Activated CD4-positive, alpha-beta memory T cell treated with anti-CD3 and anti-CD28 coated beads, Interleukin-2, amount 10 ng/mL, durations not matched to agents 7 days and 5 days (primary cell): ENCODE measurements around the gene GARRE1. TPM values are rescaled to one million over a fixed set of nuclear protein-coding genes. Genes with fewer than 3 reads are reported as not detected.

Experiments
- CTCF ChIA-PET: fragments of 350-600 bp; sonication (Branson Sonifier 250); formaldehyde crosslinking; loops from one replicate; lab custom pipeline; 2021; ENCODE audit warnings: antibody characterized with exemption, inconsistent platforms; lab: Charles Lee
- POLR2A ChIA-PET: fragments of 350-600 bp; sonication (Branson Sonifier 250); formaldehyde crosslinking; loops from one replicate; lab custom pipeline; 2021; ENCODE audit warnings: antibody characterized with exemption; lab: Charles Lee
- DNase-seq: peaks from one replicate; pipeline ENCODE4 v3.0.0-alpha.2; 2020
- H3K27ac Mint-ChIP-seq: one replicate; pipeline ENCODE4 v1.8.0; 2021; ENCODE audit warnings: mild to moderate bottlenecking, mixed read lengths
- H3K27me3 Mint-ChIP-seq: one replicate; pipeline ENCODE4 v1.8.0; 2021; ENCODE audit warnings: mixed read lengths
- H3K36me3 Mint-ChIP-seq: one replicate; pipeline ENCODE4 v1.8.0; 2021; ENCODE audit warnings: low read depth, mixed read lengths
- H3K4me1 Mint-ChIP-seq: one replicate; pipeline ENCODE4 v1.8.0; 2021; ENCODE audit warnings: mixed read lengths
- H3K4me3 Mint-ChIP-seq: one replicate; pipeline ENCODE4 v1.8.0; 2021; ENCODE audit warnings: mild to moderate bottlenecking, mixed read lengths
- H3K9me3 Mint-ChIP-seq: one replicate; pipeline ENCODE4 v1.8.0; 2021; ENCODE audit warnings: mixed read lengths
- total RNA-seq, 2 experiments: library from RNA; stranded (reverse); gene quantifications; one replicate each; pipeline ENCODE4 v1.2.3, GENCODE V29; 2021

Gene GARRE1
- total RNA-seq, 2 experiments from 2014 or later = 14.3 to 14.4 TPM

DNA sequence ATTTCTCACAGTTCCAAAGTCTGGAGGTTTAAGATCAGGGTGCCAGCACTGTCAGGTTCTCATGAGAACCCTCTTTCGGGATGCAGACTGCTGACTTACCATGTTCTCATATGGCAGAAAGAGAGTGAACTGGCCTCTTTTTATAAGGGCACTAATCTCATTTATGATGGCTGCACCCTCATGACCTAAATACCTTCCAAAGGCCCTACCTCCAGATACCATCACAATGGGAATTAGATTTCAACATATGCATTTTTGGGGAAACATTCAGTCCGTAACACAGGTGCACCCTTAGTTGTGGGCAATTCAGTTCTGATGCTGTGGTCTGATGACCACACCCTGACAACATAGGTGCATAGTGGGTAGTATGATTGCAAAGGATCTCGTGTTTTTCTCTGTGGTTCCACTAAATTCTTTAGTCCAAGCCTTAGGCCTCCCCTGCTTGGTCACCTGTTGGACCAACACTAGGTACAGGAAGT is 33.3 kb downstream of the GARRE1 start:
- H3K4me1 Mint-ChIP-seq = peaks cover 11% of the 10 kb centered on the region
- no peaks in the 10 kb centered on the region for H3K27me3 Mint-ChIP-seq
- no peak for DNase-seq
- no peak overlapping the region for H3K4me3 Mint-ChIP-seq
- H3K9me3 Mint-ChIP-seq = no peaks in the 10 kb centered on the region
- ChIA-PET CTCF (no interaction called here), POLR2A (no interaction called here)
- H3K36me3 Mint-ChIP-seq = peaks cover 2% of the 10 kb centered on the region
- H3K27ac Mint-ChIP-seq = no peak overlapping the region

GRCh38 chr19:34288381-34288780 is 34.0 kb downstream of the GARRE1 start:
- Mint-ChIP-seq H3K27ac (no peak overlapping the region), H3K27me3 (no peaks in the 10 kb centered on the region), H3K4me1 (peaks cover 10% of the 10 kb centered on the region), H3K36me3 (no peaks in the 10 kb centered on the region), H3K9me3 (no peaks in the 10 kb centered on the region), H3K4me3 (no peak overlapping the region)
- no peak for DNase-seq
- POLR2A ChIA-PET = interaction anchor here (2.7 kb wide), 1 partner anchor 18 kb away, joined by 6 read pairs; no protein-coding TSS in a partner anchor
- CTCF ChIA-PET = interaction anchor here (1.2 kb wide), 1 partner anchor 49 kb away, joined by 3 read pairs; no protein-coding TSS in a partner anchor

DNA sequence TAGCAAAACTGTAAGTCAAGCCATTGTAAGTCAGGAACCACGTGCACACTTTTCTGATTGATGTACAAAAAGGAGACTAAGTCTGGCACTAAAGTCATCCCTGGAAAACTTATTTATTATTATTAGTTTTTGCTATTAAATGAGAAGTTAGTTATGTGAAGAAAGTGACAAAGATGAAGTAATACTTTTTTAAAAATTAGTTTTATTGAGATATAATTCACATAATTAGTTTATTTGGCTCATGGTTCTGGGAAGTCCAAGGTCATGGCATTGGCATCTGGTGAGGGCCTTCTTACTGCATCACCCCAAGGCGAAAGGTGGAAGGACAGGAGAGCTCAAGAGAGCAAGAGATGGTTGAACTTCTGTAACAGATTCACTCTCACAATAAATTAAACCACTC is 36.9 kb downstream of the GARRE1 start:
- Mint-ChIP-seq H3K4me3 (no peak overlapping the region), H3K27me3 (no peaks in the 10 kb centered on the region), H3K9me3 (no peaks in the 10 kb centered on the region), H3K36me3 (no peaks in the 10 kb centered on the region), H3K27ac (no peak overlapping the region), H3K4me1 (peaks cover 10% of the 10 kb centered on the region)
- POLR2A ChIA-PET = no interaction called here
- DNase-seq = no peak
- CTCF ChIA-PET = no interaction called here

DNA sequence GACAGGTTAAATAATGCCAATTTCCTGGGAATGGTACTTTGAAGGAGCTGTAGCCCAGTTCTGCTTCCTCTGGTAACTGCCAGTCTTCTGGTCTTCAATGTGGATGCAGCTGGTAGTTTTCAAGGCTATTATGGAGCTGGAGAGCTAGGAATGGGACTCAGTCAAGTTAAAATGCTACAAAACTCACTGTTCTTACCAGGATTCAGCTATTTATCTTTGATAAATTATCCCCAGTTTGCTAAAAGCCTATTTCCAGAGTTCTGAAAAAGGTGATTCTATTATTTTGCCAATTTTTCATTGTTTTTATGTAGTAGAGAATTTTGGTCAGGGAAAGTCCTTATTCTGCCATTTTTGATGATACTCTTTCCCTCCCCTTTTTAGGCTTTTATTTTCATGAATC is 40.7 kb downstream of the GARRE1 start:
- POLR2A ChIA-PET = interaction anchor here (0.9 kb wide), 1 partner anchor 25 kb away, joined by 3 read pairs; no protein-coding TSS in a partner anchor
- DNase-seq = no peak
- no peak overlapping the region for H3K27ac Mint-ChIP-seq
- no peaks in the 10 kb centered on the region for H3K4me1 Mint-ChIP-seq
- H3K9me3 Mint-ChIP-seq = no peaks in the 10 kb centered on the region
- no peaks in the 10 kb centered on the region for H3K27me3 Mint-ChIP-seq
- H3K36me3 Mint-ChIP-seq = no peaks in the 10 kb centered on the region
- H3K4me3 Mint-ChIP-seq = no peak overlapping the region
- CTCF ChIA-PET = no interaction called here

- no peak for DNase-seq
- no peaks in the 10 kb centered on the region for H3K9me3 Mint-ChIP-seq
- ChIA-PET CTCF (interaction anchor here (0.9 kb wide), 1 partner anchor 39 kb away, joined by 3 read pairs; no protein-coding TSS in a partner anchor), POLR2A (no interaction called here)
- H3K4me1 Mint-ChIP-seq = no peaks in the 10 kb centered on the region
- H3K4me3 Mint-ChIP-seq = no peak overlapping the region
- peaks cover 2% of the 10 kb centered on the region for H3K36me3 Mint-ChIP-seq
- no peaks in the 10 kb centered on the region for H3K27me3 Mint-ChIP-seq
- H3K27ac Mint-ChIP-seq = no peak overlapping the region
Observed at GRCh38 chr19:34298891-34299520, 44.7 kb downstream of the GARRE1 start.

DNA sequence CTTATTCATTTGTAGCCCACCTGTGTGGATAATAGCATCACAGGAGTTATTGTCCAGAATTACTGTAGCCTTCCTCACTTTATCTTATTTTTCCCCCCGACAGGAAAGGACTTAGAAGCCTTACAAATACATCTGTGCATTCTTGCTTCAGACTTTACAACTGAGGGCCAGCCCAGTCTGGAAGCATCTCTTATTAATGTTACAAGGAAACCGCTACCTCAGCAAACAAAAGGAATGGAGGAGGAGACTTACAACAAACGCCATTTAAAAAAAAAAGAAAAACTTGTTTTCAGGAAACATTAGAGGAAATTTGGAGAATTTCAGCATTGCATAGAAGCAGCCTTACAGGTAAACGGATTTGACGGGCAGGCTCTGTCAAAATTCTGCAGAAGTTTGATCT is 45.2 kb downstream of the GARRE1 start:
- no peaks in the 10 kb centered on the region for H3K27me3 Mint-ChIP-seq
- no peaks in the 10 kb centered on the region for H3K4me1 Mint-ChIP-seq
- H3K9me3 Mint-ChIP-seq = no peaks in the 10 kb centered on the region
- H3K36me3 Mint-ChIP-seq = peaks cover 2% of the 10 kb centered on the region
- ChIA-PET POLR2A (no interaction called here), CTCF (no interaction called here)
- no peak for DNase-seq
- no peak overlapping the region for H3K4me3 Mint-ChIP-seq
- H3K27ac Mint-ChIP-seq = no peak overlapping the region

DNA sequence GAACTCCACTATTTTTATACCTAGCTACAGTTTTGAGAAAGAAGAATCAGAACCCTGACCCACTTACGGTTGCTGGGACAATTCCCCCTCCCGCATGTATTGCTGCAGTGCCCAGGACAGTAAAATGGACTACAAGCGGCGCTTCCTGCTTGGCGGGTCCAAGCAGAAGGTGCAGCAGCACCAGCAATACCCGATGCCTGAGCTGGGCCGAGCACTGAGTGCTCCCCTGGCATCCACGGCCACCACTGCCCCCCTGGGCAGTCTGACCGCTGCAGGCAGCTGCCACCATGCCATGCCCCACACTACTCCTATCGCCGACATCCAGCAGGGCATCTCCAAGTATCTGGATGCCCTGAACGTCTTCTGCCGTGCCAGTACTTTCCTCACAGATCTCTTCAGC is 46.0 kb downstream of the GARRE1 start:
- POLR2A ChIA-PET = no interaction called here
- H3K27me3 Mint-ChIP-seq = no peaks in the 10 kb centered on the region

DNA sequence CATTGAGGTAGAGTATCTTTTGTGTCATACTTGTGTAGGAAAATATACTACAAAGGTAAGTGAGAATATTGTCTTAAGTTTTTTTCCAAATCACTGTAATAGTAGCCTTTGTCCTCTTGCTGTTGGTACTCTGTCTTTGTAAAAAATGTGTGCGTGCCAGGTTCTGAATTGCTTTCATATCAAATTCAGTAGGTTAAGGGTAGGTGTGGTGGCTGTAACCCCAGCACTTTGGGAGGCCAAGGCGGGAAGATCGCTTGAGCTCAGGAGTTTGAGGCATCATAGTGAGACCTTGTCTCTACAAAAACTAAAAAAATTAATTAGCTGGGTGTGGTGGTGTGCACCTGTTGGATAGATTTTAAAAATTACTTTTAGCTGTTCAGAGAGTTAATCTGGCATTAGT is 46.6 kb downstream of the GARRE1 start:
- DNase-seq = no peak
- Mint-ChIP-seq H3K4me3 (no peak overlapping the region), H3K27ac (no peak overlapping the region), H3K36me3 (peaks cover 7% of the 10 kb centered on the region), H3K27me3 (no peaks in the 10 kb centered on the region), H3K4me1 (no peaks in the 10 kb centered on the region), H3K9me3 (no peaks in the 10 kb centered on the region)
- ChIA-PET POLR2A (no interaction called here), CTCF (no interaction called here)

More for the DNA sequence above, 46.0 kb downstream of the GARRE1 start:
- no peak for DNase-seq
- no peaks in the 10 kb centered on the region for H3K4me1 Mint-ChIP-seq
- CTCF ChIA-PET = no interaction called here
- H3K36me3 Mint-ChIP-seq = peaks cover 6% of the 10 kb centered on the region
- H3K4me3 Mint-ChIP-seq = no peak overlapping the region
- no peak overlapping the region for H3K27ac Mint-ChIP-seq
- no peaks in the 10 kb centered on the region for H3K9me3 Mint-ChIP-seq

Other genes starting within 250 kb of the GARRE1 start
- 100 to 1,000 TPM; 120 to 129 TPM for gene LSM14A, start 82.0 kb upstream of the GARRE1 start, total RNA-seq
- gene GPI, start 110.6 kb downstream of the GARRE1 start, total RNA-seq = 100 to 1,000 TPM; 658 to 662 TPM
- gene PDCD2L, start 149.8 kb downstream of the GARRE1 start, total RNA-seq = 1 to 10 TPM; 8.0 to 9.7 TPM
- gene UBA2, start 173.8 kb downstream of the GARRE1 start, total RNA-seq = 100 to 1,000 TPM; 109 to 122 TPM
- under 1 TPM; 0.55 to 0.85 TPM for gene WTIP, start 227.2 kb downstream of the GARRE1 start, total RNA-seq